A204.1 (cell line): Measurements from ENCODE around the gene CD81.
A peak's percentile ranks its signal among the peaks of the same experiment; 100 is the strongest.

Source experiments
- FAIRE-seq: peaks from 2 replicates; lab custom pipeline; 2012; peaks lifted over from hg19 to GRCh38; lab: Jason Lieb, UNC

The CD81 gene

GRCh38 chr11:2391181-2391975 lies 14.3 kb downstream of the CD81 start:
- no peak for FAIRE-seq

GRCh38 chr11:2392241-2392959 lies 15.3 kb downstream of the CD81 start:
- FAIRE-seq = no peak

- FAIRE-seq = no peak
Measured at GRCh38 chr11:2393111-2393868, 16.2 kb downstream of the CD81 start.

GRCh38 chr11:2393941-2394817 lies 17.1 kb downstream of the CD81 start:
- no peak for FAIRE-seq

- FAIRE-seq = no peak
Measured at GRCh38 chr11:2394818-2395105, 17.7 kb downstream of the CD81 start.

- no peak for FAIRE-seq
Measured at GRCh38 chr11:2395211-2395730, 18.2 kb downstream of the CD81 start.

GRCh38 chr11:2395856-2396255 lies 18.7 kb downstream of the CD81 start:
- FAIRE-seq = no peak

- FAIRE-seq = no peak
Measured at GRCh38 chr11:2396471-2396870, 19.4 kb downstream of the CD81 start.

GRCh38 chr11:2397005-2397404 lies 19.9 kb downstream of the CD81 start:
- no peak for FAIRE-seq

- FAIRE-seq = no peak
Measured at GRCh38 chr11:2398664-2399355, 21.7 kb downstream of the CD81 start.

GRCh38 chr11:2399488-2400068 lies 22.5 kb downstream of the CD81 start:
- no peak for FAIRE-seq

GRCh38 chr11:2400069-2400761 lies 23.1 kb downstream of the CD81 start, which contains the start of gene TSSC4:
TSSC4 (plus strand) TSS chr11:2400750; CDS start chr11:2402634, 1,884 bp downstream.
- FAIRE-seq = peak; percentile 98

GRCh38 chr11:2400762-2401435 lies 23.8 kb downstream of the CD81 start:
- FAIRE-seq = no peak

GRCh38 chr11:2401436-2401984 lies 24.4 kb downstream of the CD81 start:
- no peak for FAIRE-seq

GRCh38 chr11:2402106-2402505 lies 25.0 kb downstream of the CD81 start:
- no peak for FAIRE-seq

- no peak for FAIRE-seq
Measured at GRCh38 chr11:2402890-2403645, 26.0 kb downstream of the CD81 start.

- no peak for FAIRE-seq
Measured at GRCh38 chr11:2404735-2405196, 27.7 kb downstream of the CD81 start.

GRCh38 chr11:2406451-2406850 lies 29.3 kb downstream of the CD81 start:
- FAIRE-seq = no peak
